Thoracic aorta (tissue), 2 donors: ENCODE measurements around the gene HOXC9. TPM values are rescaled to one million over a fixed set of nuclear protein-coding genes. Genes with fewer than 3 reads are reported as not detected.

Experiments
- ATAC-seq: fragments of 150-250 bp; one replicate; pipeline ENCODE4 v1.8.0; 2017; ENCODE audit warnings: low read depth; ENCODE audit not compliant: insufficient number of reproducible peaks, low FRiP score
- DNase-seq: peaks from one replicate; pipeline ENCODE4 v3.0.0-alpha.2; 2020; ENCODE audit warnings: low spot score
- H3K27ac ChIP-seq, 2 donors: fragments of 200-600 bp; sonication (generic); 1 replicate in 1 of 2; 2 replicates in 1 of 2; pipeline ENCODE4 v1.5.1; 2016; ENCODE audit warnings: mild to moderate bottlenecking in 2 of 2, moderate library complexity in 2 of 2
- H3K27me3 ChIP-seq: fragments of 200-600 bp; sonication (generic); replicated peaks from 2 replicates; pipeline ENCODE4 v1.6.0; 2016; ENCODE audit warnings: mild to moderate bottlenecking; ENCODE audit not compliant: insufficient read depth
- H3K36me3 ChIP-seq: fragments of 200-600 bp; sonication (generic); one replicate; pipeline ENCODE4 v1.5.1; 2016
- H3K4me1 ChIP-seq, 2 donors: fragments of 200-600 bp; sonication (generic); 1 replicate in 1 of 2; 2 replicates in 1 of 2; pipeline versions ENCODE4 v1.5.1 to v1.6.0; 2016; ENCODE audit warnings: low read depth in 2 of 2, mild to moderate bottlenecking in 1 of 2; ENCODE audit not compliant: control insufficient read depth in 1 of 2
- H3K4me3 ChIP-seq: fragments of 200-600 bp; sonication (generic); 2 replicates; pipeline ENCODE4 v1.5.1; 2016; ENCODE audit warnings: mild to moderate bottlenecking
- H3K9me3 ChIP-seq: fragments of 200-600 bp; sonication (generic); 2 replicates; pipeline ENCODE4 v1.5.1; 2016
- total RNA-seq, 2 donors: library from RNA; depleted of rRNA; stranded (reverse); fragments of >200 nt; gene quantifications; one replicate each; pipeline versions ENCODE4 v1.1.0 to v1.2.3, GENCODE V29; 2016
- TF ChIP-seq, protein P1 (sequence below): fragments of 200-600 bp; sonication (generic); IDR thresholded peaks from one replicate; pipeline ENCODE4 v1.5.1; 2019; ENCODE audit warnings: antibody characterized with exemption

Gene HOXC9
- total RNA-seq, 2 donors from 2014 or later, result not detected

DNA sequence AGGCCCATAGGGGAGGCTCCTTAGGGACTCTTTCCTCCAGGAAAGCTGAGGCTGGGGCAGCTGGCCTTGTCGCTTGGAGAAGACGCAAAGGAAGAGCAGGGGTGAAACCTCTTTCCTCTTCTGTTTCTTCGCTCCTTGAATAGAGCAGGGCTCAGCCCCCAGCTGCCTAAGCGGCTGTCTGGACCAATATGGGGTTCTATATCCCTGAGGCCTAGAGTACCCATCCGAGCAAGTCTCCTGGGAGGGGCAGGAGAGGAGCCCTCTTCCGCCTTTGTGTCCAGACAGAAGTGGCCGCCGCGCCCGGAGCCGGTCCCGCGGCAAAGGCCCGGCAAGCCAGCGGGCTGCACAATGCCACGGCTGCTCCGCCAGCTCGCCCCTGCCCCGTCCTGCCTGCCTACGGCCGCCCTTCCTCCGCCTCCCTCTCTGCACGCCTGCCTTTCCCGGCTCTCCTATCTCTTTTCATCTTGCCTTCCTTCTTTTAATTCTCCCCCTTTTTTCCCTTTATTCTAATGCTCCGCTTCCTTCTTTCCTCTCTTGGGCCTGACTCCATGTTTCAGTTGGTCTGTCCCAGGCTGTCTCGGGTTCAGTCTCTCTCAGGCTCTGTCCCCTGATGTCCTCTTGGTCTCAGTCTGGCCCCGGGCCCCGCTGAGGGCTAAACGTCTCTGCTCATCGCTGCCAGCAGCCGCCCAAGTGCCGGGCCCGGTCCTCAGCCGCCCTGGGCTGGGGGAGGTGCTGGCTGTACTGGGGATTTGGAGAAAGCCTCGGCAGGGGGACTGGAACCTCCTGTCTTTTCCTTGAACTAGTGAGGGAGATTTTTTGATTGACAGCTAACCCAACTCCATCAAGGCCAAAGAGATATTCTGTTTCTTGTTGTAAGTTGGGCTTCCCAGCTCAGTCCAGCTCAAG lies 2.5 kb upstream of the HOXC9 start:
- no peaks in the 10 kb centered on the region for H3K9me3 ChIP-seq
- H3K4me1 ChIP-seq, result peaks cover 27 to 30% of the 10 kb centered on the region in 2 donors
- H3K36me3 ChIP-seq, result no peaks in the 10 kb centered on the region
- H3K27ac ChIP-seq, result no peak overlapping the region
- ATAC-seq (no peak), DNase-seq (no peak)
- TF ChIP-seq, protein P1, sequence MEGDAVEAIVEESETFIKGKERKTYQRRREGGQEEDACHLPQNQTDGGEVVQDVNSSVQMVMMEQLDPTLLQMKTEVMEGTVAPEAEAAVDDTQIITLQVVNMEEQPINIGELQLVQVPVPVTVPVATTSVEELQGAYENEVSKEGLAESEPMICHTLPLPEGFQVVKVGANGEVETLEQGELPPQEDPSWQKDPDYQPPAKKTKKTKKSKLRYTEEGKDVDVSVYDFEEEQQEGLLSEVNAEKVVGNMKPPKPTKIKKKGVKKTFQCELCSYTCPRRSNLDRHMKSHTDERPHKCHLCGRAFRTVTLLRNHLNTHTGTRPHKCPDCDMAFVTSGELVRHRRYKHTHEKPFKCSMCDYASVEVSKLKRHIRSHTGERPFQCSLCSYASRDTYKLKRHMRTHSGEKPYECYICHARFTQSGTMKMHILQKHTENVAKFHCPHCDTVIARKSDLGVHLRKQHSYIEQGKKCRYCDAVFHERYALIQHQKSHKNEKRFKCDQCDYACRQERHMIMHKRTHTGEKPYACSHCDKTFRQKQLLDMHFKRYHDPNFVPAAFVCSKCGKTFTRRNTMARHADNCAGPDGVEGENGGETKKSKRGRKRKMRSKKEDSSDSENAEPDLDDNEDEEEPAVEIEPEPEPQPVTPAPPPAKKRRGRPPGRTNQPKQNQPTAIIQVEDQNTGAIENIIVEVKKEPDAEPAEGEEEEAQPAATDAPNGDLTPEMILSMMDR, result no peak
- H3K4me3 ChIP-seq, result no peak overlapping the region
- peaks cover 48% of the 10 kb centered on the region for H3K27me3 ChIP-seq

GRCh38 chr12:53998110-53998899 lies 1.7 kb upstream of the HOXC9 start:
- TF ChIP-seq, protein P1, result no peak
- H3K9me3 ChIP-seq, result no peaks in the 10 kb centered on the region
- H3K4me1 ChIP-seq, result peaks cover 27 to 30% of the 10 kb centered on the region in 2 donors
- peaks cover 40% of the 10 kb centered on the region for H3K27me3 ChIP-seq
- no peak overlapping the region for H3K27ac ChIP-seq
- DNase-seq, result no peak
- no peak for ATAC-seq
- H3K36me3 ChIP-seq, result no peaks in the 10 kb centered on the region
- H3K4me3 ChIP-seq, result no peak overlapping the region

GRCh38 chr12:53998900-53999236 lies 1.1 kb upstream of the HOXC9 start:
- H3K4me1 ChIP-seq, result peaks cover 27 to 29% of the 10 kb centered on the region in 2 donors
- TF ChIP-seq, protein P1, result no peak
- no peak overlapping the region for H3K4me3 ChIP-seq
- H3K9me3 ChIP-seq, result no peaks in the 10 kb centered on the region
- no peak overlapping the region for H3K27ac ChIP-seq
- H3K27me3 ChIP-seq, result peaks cover 34% of the 10 kb centered on the region
- DNase-seq, result no peak
- no peaks in the 10 kb centered on the region for H3K36me3 ChIP-seq
- no peak for ATAC-seq

DNA sequence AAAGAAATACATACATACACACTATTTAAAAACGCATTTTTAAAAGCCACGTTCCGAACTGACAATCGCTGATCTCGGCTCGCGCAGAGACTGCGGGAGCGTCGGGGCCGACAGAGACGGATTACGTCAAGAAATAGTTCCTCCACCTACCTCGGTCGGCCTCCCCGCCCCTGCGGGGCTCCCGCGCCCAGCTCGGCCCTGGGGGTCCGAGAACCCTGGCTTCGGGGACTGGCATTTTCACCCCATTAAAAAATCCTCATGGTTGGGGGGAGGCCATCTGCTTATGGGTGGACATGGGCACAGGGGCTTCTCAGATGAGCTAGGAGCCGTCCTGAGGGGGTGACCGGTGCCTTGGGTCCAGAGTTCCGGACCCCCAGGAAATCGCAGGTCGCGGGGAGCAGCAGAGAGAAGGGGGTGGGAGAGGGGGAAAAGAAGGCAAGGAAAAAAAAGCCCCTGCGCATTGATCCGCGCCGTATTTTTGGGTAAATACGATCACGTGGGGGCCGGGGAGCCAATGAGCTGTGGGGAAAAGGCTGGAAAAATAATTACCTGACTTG lies 324 bp upstream of the HOXC9 start:
- Histone ChIP-seq H3K4me1 (peaks cover 21 to 22% of the 10 kb centered on the region in 2 donors), H3K27me3 (peaks cover 27% of the 10 kb centered on the region), H3K9me3 (no peaks in the 10 kb centered on the region), H3K36me3 (no peaks in the 10 kb centered on the region), H3K27ac (no peak overlapping the region), H3K4me3 (peak overlapping the region; percentile 66)
- ATAC-seq (no peak), DNase-seq (no peak)
- TF ChIP-seq, protein P1, result no peak
